ENCODE data around the gene SMG6. TPM values are rescaled to one million over a fixed set of nuclear protein-coding genes. Genes with fewer than 3 reads are reported as not detected.

The SMG6 gene
- polyA plus RNA-seq, 1 of the 3 experiments (the other 2 are of a cell fraction), result 15.7 TPM

- H4K20me1 ChIP-seq (ENCODE audit: insufficient read depth), result no peaks in the 10 kb centered on the region
- no peak for TF ChIP-seq GABPA (IDR thresholded peaks at IDR 0.05; ENCODE audit: low read depth)
- no peak for TF ChIP-seq RXRA (IDR thresholded peaks at IDR 0.05; ENCODE audit: borderline replicate concordance, low read depth)
- TF ChIP-seq NFIC (IDR thresholded peaks at IDR 0.05; ENCODE audit: borderline replicate concordance), result no peak
- no peak for TF ChIP-seq RAD21 (IDR thresholded peaks at IDR 0.05; ENCODE audit: low read length)
- TF ChIP-seq CHD2 (IDR thresholded peaks at IDR 0.05; ENCODE audit: low read length, partially characterized antibody), result no peak
- no peak for TF ChIP-seq FOXM1 (IDR thresholded peaks at IDR 0.05; ENCODE audit: low read depth)
- TF ChIP-seq PBX3 (IDR thresholded peaks at IDR 0.05), result no peak
- TF ChIP-seq, protein P1, sequence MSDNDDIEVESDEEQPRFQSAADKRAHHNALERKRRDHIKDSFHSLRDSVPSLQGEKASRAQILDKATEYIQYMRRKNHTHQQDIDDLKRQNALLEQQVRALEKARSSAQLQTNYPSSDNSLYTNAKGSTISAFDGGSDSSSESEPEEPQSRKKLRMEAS (IDR thresholded peaks at IDR 0.05; ENCODE audit: low read depth), result no peak
- TF ChIP-seq MEF2A (IDR thresholded peaks at IDR 0.05; ENCODE audit: borderline replicate concordance, low read depth), result no peak
- no peak for TF ChIP-seq MXI1 (IDR thresholded peaks at IDR 0.05; ENCODE audit: low read depth, low read length)
- TF ChIP-seq, protein P2, sequence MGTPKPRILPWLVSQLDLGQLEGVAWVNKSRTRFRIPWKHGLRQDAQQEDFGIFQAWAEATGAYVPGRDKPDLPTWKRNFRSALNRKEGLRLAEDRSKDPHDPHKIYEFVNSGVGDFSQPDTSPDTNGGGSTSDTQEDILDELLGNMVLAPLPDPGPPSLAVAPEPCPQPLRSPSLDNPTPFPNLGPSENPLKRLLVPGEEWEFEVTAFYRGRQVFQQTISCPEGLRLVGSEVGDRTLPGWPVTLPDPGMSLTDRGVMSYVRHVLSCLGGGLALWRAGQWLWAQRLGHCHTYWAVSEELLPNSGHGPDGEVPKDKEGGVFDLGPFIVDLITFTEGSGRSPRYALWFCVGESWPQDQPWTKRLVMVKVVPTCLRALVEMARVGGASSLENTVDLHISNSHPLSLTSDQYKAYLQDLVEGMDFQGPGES (IDR thresholded peaks at IDR 0.05; ENCODE audit: low read depth, low read length), result no peak
- TF ChIP-seq, protein P3, sequence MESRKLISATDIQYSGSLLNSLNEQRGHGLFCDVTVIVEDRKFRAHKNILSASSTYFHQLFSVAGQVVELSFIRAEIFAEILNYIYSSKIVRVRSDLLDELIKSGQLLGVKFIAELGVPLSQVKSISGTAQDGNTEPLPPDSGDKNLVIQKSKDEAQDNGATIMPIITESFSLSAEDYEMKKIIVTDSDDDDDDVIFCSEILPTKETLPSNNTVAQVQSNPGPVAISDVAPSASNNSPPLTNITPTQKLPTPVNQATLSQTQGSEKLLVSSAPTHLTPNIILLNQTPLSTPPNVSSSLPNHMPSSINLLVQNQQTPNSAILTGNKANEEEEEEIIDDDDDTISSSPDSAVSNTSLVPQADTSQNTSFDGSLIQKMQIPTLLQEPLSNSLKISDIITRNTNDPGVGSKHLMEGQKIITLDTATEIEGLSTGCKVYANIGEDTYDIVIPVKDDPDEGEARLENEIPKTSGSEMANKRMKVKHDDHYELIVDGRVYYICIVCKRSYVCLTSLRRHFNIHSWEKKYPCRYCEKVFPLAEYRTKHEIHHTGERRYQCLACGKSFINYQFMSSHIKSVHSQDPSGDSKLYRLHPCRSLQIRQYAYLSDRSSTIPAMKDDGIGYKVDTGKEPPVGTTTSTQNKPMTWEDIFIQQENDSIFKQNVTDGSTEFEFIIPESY (IDR thresholded peaks at IDR 0.05; ENCODE audit: borderline replicate concordance, low read depth), result no peak
- TF ChIP-seq, protein P4, sequence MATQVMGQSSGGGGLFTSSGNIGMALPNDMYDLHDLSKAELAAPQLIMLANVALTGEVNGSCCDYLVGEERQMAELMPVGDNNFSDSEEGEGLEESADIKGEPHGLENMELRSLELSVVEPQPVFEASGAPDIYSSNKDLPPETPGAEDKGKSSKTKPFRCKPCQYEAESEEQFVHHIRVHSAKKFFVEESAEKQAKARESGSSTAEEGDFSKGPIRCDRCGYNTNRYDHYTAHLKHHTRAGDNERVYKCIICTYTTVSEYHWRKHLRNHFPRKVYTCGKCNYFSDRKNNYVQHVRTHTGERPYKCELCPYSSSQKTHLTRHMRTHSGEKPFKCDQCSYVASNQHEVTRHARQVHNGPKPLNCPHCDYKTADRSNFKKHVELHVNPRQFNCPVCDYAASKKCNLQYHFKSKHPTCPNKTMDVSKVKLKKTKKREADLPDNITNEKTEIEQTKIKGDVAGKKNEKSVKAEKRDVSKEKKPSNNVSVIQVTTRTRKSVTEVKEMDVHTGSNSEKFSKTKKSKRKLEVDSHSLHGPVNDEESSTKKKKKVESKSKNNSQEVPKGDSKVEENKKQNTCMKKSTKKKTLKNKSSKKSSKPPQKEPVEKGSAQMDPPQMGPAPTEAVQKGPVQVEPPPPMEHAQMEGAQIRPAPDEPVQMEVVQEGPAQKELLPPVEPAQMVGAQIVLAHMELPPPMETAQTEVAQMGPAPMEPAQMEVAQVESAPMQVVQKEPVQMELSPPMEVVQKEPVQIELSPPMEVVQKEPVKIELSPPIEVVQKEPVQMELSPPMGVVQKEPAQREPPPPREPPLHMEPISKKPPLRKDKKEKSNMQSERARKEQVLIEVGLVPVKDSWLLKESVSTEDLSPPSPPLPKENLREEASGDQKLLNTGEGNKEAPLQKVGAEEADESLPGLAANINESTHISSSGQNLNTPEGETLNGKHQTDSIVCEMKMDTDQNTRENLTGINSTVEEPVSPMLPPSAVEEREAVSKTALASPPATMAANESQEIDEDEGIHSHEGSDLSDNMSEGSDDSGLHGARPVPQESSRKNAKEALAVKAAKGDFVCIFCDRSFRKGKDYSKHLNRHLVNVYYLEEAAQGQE (IDR thresholded peaks at IDR 0.05; ENCODE audit: low read depth, low read length), result no peak
- TF ChIP-seq FOSL2 (IDR thresholded peaks at IDR 0.05; ENCODE audit: borderline replicate concordance, low read depth), result no peak
- TF ChIP-seq USF2 (IDR thresholded peaks at IDR 0.05; ENCODE audit: borderline replicate concordance, low read depth, low read length), result no peak
- TF ChIP-seq, protein P5, sequence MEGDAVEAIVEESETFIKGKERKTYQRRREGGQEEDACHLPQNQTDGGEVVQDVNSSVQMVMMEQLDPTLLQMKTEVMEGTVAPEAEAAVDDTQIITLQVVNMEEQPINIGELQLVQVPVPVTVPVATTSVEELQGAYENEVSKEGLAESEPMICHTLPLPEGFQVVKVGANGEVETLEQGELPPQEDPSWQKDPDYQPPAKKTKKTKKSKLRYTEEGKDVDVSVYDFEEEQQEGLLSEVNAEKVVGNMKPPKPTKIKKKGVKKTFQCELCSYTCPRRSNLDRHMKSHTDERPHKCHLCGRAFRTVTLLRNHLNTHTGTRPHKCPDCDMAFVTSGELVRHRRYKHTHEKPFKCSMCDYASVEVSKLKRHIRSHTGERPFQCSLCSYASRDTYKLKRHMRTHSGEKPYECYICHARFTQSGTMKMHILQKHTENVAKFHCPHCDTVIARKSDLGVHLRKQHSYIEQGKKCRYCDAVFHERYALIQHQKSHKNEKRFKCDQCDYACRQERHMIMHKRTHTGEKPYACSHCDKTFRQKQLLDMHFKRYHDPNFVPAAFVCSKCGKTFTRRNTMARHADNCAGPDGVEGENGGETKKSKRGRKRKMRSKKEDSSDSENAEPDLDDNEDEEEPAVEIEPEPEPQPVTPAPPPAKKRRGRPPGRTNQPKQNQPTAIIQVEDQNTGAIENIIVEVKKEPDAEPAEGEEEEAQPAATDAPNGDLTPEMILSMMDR (IDR thresholded peaks at IDR 0.05), result no peak
- no peak for TF ChIP-seq GATA2 (CRISPR knock-in tag; IDR thresholded peaks at IDR 0.05)
- TF ChIP-seq SMC3 (IDR thresholded peaks at IDR 0.05; ENCODE audit: low read depth, low read length), result no peak
- no peak overlapping the region for H3K9ac ChIP-seq
- no peak overlapping the region; a peak in 1 of 4 replicates for H3K27ac ChIP-seq (ENCODE audit: low read depth in 2 of 2, low read length in 1 of 2)
- no peak for DNase-seq
- peaks cover 19% of the 10 kb centered on the region for H3F3A ChIP-seq (replicated peaks; ENCODE audit: insufficient read depth)
- H3K36me3 ChIP-seq (replicated peaks in 1 of 2; ENCODE audit: control insufficient read depth in 1 of 2, insufficient read depth in 2 of 2, low read length in 1 of 2), result peaks cover 9 to 14% of the 10 kb centered on the region in 2 experiments
- peaks cover 39% of the 10 kb centered on the region for H3K79me2 ChIP-seq (ENCODE audit: insufficient read depth)
- ChIA-PET CTCF (interaction anchor here (1.4 to 2.8 kb wide), 3 partner anchors 10 to 200 kb away, joined by 5 to 12 read pairs (median 6); partner anchors contain the start of genes HIC1 and RTN4RL1), POLR2A (no interaction called here)
- H3K9me3 ChIP-seq, result no peaks in the 10 kb centered on the region
- peaks cover 24 to 31% of the 10 kb centered on the region in 2 experiments; a peak in 3 of 4 replicates for H3K4me1 ChIP-seq (ENCODE audit: control insufficient read depth in 1 of 2, insufficient read depth in 2 of 2, low read depth in 1 of 2, low read length in 1 of 2)
- 89% methylated on average over 5 of the region's 5 CpGs for WGBS (ENCODE audit: low lambda C conversion rate)
- H3K4me3 ChIP-seq (ENCODE audit: low read depth in 2 of 2, low read length in 1 of 2), result no peak overlapping the region
- H3K27me3 ChIP-seq (ENCODE audit: insufficient read depth), result no peaks in the 10 kb centered on the region
- H3K9me2 ChIP-seq, result no peaks in the 10 kb centered on the region
- no peak overlapping the region for H3K4me2 ChIP-seq
- no peak overlapping the region for H2AFZ ChIP-seq (ENCODE audit: low read depth)
Observed at GRCh38 chr17:2044263-2044894, 259.2 kb downstream of the SMG6 start.
